Gastroesophageal sphincter (tissue), 4 donors: ENCODE results near the gene SH3RF3. TPM values are rescaled to one million over a fixed set of nuclear protein-coding genes. Genes with fewer than 3 reads are reported as not detected.
"Not testable (repeated sequence)": the region's sequence is repeated elsewhere in the genome, so short reads cannot be mapped to it uniquely, and the experiment has no call there.

Experiments
- ATAC-seq: fragments of 150-250 bp; one replicate; pipeline ENCODE4 v1.9.1; 2016; ENCODE audit warnings: mild to moderate bottlenecking, moderate library complexity
- H3K27ac ChIP-seq, 4 donors: fragments of 200-600 bp; sonication (generic) in 3 of 4; 1 replicate in 3 of 4; 2 replicates in 1 of 4; pipeline ENCODE4 v1.5.1; 2016 to 2019
- H3K27me3 ChIP-seq: fragments of 200-600 bp; sonication (generic); one replicate; pipeline ENCODE4 v1.5.1; 2019
- H3K36me3 ChIP-seq, 2 donors: fragments of 200-600 bp; sonication (generic); one replicate each; pipeline ENCODE4 v1.5.1; 2019; ENCODE audit warnings: control low read depth in 1 of 2
- H3K4me1 ChIP-seq, 3 donors: fragments of 200-600 bp; sonication (generic); 1 replicate in 2 of 3; 2 replicates in 1 of 3; pipeline ENCODE4 v1.5.1; 2016 to 2019; ENCODE audit warnings: control low read depth in 2 of 3
- H3K4me3 ChIP-seq, 2 donors: fragments of 200-600 bp; sonication (generic); one replicate each; pipeline ENCODE4 v1.5.1; 2019; ENCODE audit warnings: mild to moderate bottlenecking in 1 of 2, moderate library complexity in 1 of 2
- H3K9me3 ChIP-seq, 3 donors: fragments of 200-600 bp; sonication (generic); one replicate each; pipeline ENCODE4 v1.5.1; 2017 to 2019; ENCODE audit warnings: control low read depth in 2 of 3
- EP300 ChIP-seq: sonication (generic); formaldehyde crosslinking; IDR thresholded peaks from one replicate; pipeline ENCODE4 v1.6.1; 2017; ENCODE audit warnings: antibody characterized with exemption, mild to moderate bottlenecking
- POLR2A ChIP-seq, 2 donors: fragments of 450-650 bp; IDR thresholded peaks; one replicate each; pipeline ENCODE4 v1.6.1; 2017; ENCODE audit warnings: antibody characterized with exemption in 2 of 2, mild to moderate bottlenecking in 2 of 2, moderate library complexity in 1 of 2
- POLR2AphosphoS5 ChIP-seq: sonication (generic); formaldehyde crosslinking; IDR thresholded peaks from one replicate; pipeline ENCODE4 v1.6.1; 2017; ENCODE audit warnings: antibody characterized with exemption
- WGBS, 2 donors: methylation state at CpG; one replicate each; pipeline ENCODE4 v1.1.5; 2018; ENCODE audit warnings: low coverage in 1 of 2; 5-methylcytosine and 5-hydroxymethylcytosine counted together
- total RNA-seq, 4 donors: library from RNA; depleted of rRNA; stranded (reverse); fragments of >200 nt; gene quantifications; one replicate each; pipeline ENCODE4 v1.1.0, GENCODE V29; 2016
- TF ChIP-seq, protein P1 (sequence below), 4 experiments: fragments of 200-600 bp in 2 of 4; fragments of 450-650 bp in 2 of 4; sonication (generic) in 1 of 4; IDR thresholded peaks; one replicate each; pipeline ENCODE4 v1.5.1; 2017 to 2019; ENCODE audit warnings: antibody characterized with exemption in 4 of 4, mild to moderate bottlenecking in 2 of 4, moderate library complexity in 2 of 4

Gene SH3RF3
- total RNA-seq, 4 donors from 2014 or later = 10.1 to 15.8 (median 13.2) TPM

DNA sequence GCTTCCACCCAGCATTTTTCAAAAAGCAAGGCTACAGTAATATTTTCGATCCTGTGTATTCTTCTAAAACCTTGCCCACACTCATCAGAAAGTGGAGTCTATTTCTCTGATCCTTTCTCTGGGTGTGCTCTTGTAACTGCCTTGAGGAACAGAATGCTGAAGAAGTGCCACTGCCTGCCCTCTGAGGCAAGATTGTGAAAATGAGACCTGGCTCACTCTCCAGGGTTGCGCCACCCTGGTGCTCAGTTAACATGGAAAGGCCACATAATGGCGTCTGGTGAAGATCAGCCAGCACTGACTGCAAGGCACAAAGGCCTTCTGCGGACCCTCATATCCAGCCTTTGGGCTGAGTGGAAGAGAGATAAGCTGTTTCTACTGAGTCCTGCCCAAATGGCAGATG is 11.2 kb upstream of the SH3RF3 start:
- H3K27me3 ChIP-seq = peaks cover 13% of the 10 kb centered on the region
- no peak for ATAC-seq
- 86 to 100% methylated on average over 1 to 2 of the region's 4 CpGs for WGBS, 2 donors
- no peaks in the 10 kb centered on the region for H3K4me1 ChIP-seq
- TF ChIP-seq, protein P1, sequence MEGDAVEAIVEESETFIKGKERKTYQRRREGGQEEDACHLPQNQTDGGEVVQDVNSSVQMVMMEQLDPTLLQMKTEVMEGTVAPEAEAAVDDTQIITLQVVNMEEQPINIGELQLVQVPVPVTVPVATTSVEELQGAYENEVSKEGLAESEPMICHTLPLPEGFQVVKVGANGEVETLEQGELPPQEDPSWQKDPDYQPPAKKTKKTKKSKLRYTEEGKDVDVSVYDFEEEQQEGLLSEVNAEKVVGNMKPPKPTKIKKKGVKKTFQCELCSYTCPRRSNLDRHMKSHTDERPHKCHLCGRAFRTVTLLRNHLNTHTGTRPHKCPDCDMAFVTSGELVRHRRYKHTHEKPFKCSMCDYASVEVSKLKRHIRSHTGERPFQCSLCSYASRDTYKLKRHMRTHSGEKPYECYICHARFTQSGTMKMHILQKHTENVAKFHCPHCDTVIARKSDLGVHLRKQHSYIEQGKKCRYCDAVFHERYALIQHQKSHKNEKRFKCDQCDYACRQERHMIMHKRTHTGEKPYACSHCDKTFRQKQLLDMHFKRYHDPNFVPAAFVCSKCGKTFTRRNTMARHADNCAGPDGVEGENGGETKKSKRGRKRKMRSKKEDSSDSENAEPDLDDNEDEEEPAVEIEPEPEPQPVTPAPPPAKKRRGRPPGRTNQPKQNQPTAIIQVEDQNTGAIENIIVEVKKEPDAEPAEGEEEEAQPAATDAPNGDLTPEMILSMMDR (IDR thresholded peaks at IDR 0.05) = no peak
- H3K27ac ChIP-seq = no peak overlapping the region
- H3K4me3 ChIP-seq = no peak overlapping the region
- H3K9me3 ChIP-seq = peaks cover 0 to 3% (median 0%) of the 10 kb centered on the region in 3 donors
- H3K36me3 ChIP-seq = no peaks in the 10 kb centered on the region

DNA sequence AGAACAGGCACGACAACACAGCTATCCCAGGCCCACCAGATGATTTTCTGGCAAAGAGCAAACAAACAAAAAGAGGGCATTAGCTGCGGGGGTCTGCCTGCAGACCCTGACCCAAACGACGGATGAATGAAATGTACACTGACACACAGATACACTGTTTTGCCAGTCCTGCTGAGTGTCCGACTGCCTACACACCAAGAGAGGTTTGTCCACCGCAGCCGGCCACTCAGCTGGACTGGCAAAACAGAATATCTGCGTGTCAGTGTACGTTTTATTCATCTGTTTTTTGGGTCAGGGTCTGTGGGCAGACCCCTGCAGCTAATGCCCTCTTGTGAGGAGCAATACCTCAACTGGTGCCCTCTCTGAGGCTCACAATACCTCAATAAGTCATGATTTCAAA is 10.7 kb upstream of the SH3RF3 start:
- H3K36me3 ChIP-seq = no peaks in the 10 kb centered on the region
- 95 to 98% methylated on average over 5 of the region's 9 CpGs for WGBS, 2 donors
- peaks cover 0 to 3% (median 0%) of the 10 kb centered on the region in 3 donors for H3K9me3 ChIP-seq
- no peak for ATAC-seq
- no peak overlapping the region for H3K27ac ChIP-seq
- TF ChIP-seq POLR2AphosphoS5 (no peak), POLR2A (IDR thresholded peaks at IDR 0.05) (no peak), EP300 (no peak)
- TF ChIP-seq, protein P1 (IDR thresholded peaks at IDR 0.05) = no peak
- no peaks in the 10 kb centered on the region for H3K4me1 ChIP-seq
- H3K4me3 ChIP-seq = no peak overlapping the region
- peaks cover 16% of the 10 kb centered on the region for H3K27me3 ChIP-seq

DNA sequence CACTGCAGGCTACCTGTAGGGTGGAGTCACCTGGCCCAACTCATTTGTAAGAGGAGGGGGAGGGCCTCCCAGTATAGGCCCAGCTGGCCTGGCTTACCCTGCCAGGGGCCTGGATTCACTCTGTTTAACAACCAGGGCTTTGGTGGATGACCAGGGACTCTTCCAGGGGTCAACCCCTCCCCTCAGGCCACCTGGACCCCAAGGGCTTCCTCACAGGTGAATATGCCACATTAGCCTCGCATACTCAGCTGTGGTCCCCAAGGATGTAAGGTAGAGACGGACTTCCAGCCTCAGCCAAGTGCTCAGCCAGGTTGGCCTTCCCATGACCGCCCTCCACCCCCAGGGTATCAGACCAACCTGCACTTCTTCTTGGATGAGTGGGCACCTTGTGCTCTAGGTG is 8.8 kb upstream of the SH3RF3 start:
- no peak for ATAC-seq
- Histone ChIP-seq H3K4me1 (no peaks in the 10 kb centered on the region), H3K27me3 (peaks cover 16% of the 10 kb centered on the region), H3K36me3 (no peaks in the 10 kb centered on the region), H3K9me3 (peaks cover 0 to 3% (median 0%) of the 10 kb centered on the region in 3 donors), H3K4me3 (no peak overlapping the region), H3K27ac (no peak overlapping the region)
- TF ChIP-seq, protein P1 (IDR thresholded peaks at IDR 0.05) = no peak
- TF ChIP-seq POLR2A (IDR thresholded peaks at IDR 0.05) (no peak), EP300 (no peak)
- WGBS, 2 donors = no CpG with 5 or more reads among the region's 3 CpGs

DNA sequence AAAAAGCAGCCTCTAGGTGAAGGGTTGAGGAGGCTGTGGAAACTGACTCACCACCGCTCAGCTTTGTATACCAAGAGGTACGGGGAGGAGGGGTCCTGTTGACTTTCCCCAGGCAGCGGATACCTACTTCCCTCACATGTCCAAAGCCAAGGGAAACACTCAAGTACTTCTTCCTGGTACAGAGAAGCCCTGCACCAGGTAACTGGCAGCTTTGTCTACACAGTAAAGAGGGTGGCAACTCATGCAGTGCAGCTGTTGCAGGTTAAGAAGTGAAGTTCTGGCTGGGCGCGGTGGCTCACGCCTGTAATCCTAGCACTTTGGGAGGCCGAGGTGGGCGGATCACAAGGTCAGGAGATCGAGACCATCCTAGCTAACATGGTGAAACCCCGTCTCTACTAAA is 8.3 kb upstream of the SH3RF3 start:
- not testable (repeated sequence) for H3K36me3 ChIP-seq, H3K9me3 ChIP-seq, H3K27ac ChIP-seq, H3K4me3 ChIP-seq, H3K4me1 ChIP-seq, ATAC-seq
- H3K27me3 ChIP-seq = peaks cover 16% of the 10 kb centered on the region
- 86 to 95% methylated on average over 4 to 9 of the region's 10 CpGs for WGBS, 2 donors

DNA sequence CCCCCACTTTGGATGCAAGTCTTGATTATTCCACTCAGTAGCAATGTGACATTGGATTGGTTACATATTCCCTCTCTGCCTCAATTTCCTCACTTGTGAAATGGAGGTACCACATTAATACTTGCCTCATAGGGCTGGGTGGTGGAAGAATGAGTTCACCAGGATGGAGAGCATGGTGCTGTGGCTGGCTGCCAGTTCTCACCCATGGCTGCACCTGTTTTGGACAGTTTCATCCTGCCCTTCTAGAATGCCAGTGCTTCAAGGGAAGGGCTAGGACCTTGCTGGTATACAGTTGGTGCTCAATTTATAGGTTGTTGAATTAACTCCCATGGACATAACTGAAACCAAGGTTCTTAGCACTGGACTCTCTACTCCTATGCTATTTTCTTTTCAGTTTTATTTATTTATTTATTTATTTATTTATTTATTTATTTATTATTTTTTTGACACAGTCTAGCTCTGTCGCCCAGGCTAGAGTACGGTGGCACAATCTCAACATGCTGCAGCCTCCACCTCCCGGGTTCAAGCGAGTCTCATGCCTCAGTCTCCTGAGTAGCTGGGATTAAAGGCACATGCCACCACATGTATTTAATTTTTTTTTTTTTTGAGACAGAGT is 5.3 kb upstream of the SH3RF3 start:
- TF ChIP-seq EP300 = no peak
- TF ChIP-seq POLR2A (IDR thresholded peaks at IDR 0.05) = no peak
- TF ChIP-seq POLR2AphosphoS5 = no peak
- TF ChIP-seq, protein P1 (IDR thresholded peaks at IDR 0.05) = no peak

More for the DNA sequence above, 5.3 kb upstream of the SH3RF3 start:
- peaks cover 0 to 15% (median 0%) of the 10 kb centered on the region in 3 donors for H3K4me1 ChIP-seq
- peaks cover 10% of the 10 kb centered on the region for H3K27me3 ChIP-seq
- no peak overlapping the region for H3K27ac ChIP-seq
- WGBS, 2 donors = 95 to 100% methylated on average over 2 to 4 of the region's 4 CpGs
- H3K36me3 ChIP-seq = no peaks in the 10 kb centered on the region
- H3K4me3 ChIP-seq = no peak overlapping the region
- ATAC-seq = no peak
- H3K9me3 ChIP-seq = no peaks in the 10 kb centered on the region
